ENCODE data around the gene POPDC2. TPM values are rescaled to one million over a fixed set of nuclear protein-coding genes. Genes with fewer than 3 reads are reported as not detected.
"Not testable (repeated sequence)": the region's sequence is repeated elsewhere in the genome, so short reads cannot be mapped to it uniquely, and the experiment has no call there.

POPDC2 gene
- total RNA-seq, 1 donor from 2014 or later = 13.6 TPM

DNA sequence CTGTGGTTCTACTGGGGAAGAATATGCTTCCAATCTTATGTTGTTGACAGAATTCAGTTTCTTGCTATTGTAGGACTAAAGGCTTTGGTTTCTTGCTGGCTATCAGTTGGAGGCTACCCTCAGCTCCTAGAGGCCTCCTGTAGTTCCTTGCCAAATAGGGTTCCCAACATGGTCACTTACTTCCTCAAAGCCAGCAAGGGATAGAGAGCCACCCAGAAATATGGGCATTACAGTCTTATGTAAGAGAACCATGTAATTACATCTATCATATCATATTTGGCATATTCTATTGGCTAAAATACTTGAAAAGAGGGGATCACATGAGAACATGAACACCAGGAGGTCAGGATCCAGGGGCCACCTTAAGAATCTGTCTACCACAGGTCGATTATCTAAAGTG, 23.0 kb upstream of the POPDC2 start:
- Histone ChIP-seq H3K4me3 (ENCODE audit: low read length in 3 of 3) (no peak overlapping the region), H3K9ac (ENCODE audit: low read depth in 1 of 3, low read length in 3 of 3) (no peak overlapping the region), H3K36me3 (ENCODE audit: control insufficient read depth in 3 of 3, insufficient read depth in 3 of 3, low read length in 3 of 3) (no peaks in the 10 kb centered on the region), H3K4me1 (ENCODE audit: control insufficient read depth in 3 of 3, insufficient read depth in 3 of 3, low read length in 3 of 3) (no peaks in the 10 kb centered on the region), H3K27me3 (ENCODE audit: control insufficient read depth in 3 of 3, insufficient read depth in 3 of 3, low read length in 3 of 3) (no peaks in the 10 kb centered on the region), H3K27ac (ENCODE audit: low read depth, low read length) (no peak overlapping the region), H3K9me3 (ENCODE audit: control insufficient read depth in 3 of 3, low read length in 3 of 3) (no peaks in the 10 kb centered on the region)

DNA sequence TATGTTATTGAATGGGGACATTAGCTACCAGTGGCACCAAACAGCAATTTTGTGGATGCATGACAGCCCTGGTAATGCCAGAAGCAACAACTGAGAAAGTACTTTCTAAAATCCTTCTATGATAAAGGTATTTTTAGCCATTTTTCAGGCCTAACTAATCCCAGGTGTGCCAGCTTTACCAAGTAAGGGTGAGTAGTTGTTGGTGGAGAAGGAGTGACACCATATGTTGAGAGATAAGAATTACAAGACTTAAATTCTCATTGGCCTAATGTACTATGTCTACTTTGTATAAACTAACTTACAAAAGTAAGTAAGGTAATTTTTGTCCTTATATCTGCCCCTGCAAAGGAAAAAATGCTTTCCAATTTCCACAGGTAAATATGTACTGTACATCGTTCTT, 20.9 kb upstream of the POPDC2 start:
- no peak overlapping the region for H3K27ac ChIP-seq (ENCODE audit: low read depth, low read length)

DNA sequence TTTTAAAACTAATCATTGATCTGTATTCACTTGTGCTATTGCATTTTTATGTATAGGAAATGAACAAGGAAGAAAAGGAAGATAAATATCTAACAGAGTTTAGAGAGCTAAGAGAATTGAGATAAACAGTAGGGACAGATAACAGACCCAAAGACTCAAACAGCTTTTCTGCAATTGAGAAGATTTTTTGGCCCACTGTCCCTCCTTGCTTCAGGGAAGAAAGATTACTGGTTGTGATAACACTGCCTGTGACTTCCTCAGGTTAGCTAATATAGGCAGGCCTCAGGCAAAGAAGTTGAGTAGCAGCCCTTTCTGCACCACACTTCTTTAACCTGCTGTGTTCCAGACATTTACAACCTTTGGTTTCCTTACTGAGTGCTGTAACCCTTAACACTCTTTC, 19.5 kb upstream of the POPDC2 start:
- no peaks in the 10 kb centered on the region for H3K27me3 ChIP-seq (ENCODE audit: control insufficient read depth in 3 of 3, insufficient read depth in 3 of 3, low read length in 3 of 3)
- no peak overlapping the region for H3K27ac ChIP-seq (ENCODE audit: low read depth, low read length)
- H3K4me1 ChIP-seq (ENCODE audit: control insufficient read depth in 3 of 3, insufficient read depth in 3 of 3, low read length in 3 of 3) = peaks cover 9 to 15% (median 12%) of the 10 kb centered on the region in 3 donors
- no peaks in the 10 kb centered on the region for H3K9me3 ChIP-seq (ENCODE audit: control insufficient read depth in 3 of 3, low read length in 3 of 3)
- H3K4me3 ChIP-seq (ENCODE audit: low read length in 3 of 3) = no peak overlapping the region
- H3K36me3 ChIP-seq (ENCODE audit: control insufficient read depth in 3 of 3, insufficient read depth in 3 of 3, low read length in 3 of 3) = peaks cover 0 to 4% (median 2%) of the 10 kb centered on the region in 3 donors
- no peak overlapping the region for H3K9ac ChIP-seq (ENCODE audit: low read depth in 1 of 3, low read length in 3 of 3)

More for the DNA sequence above, 20.9 kb upstream of the POPDC2 start:
- Histone ChIP-seq H3K36me3 (ENCODE audit: control insufficient read depth in 3 of 3, insufficient read depth in 3 of 3, low read length in 3 of 3) (no peaks in the 10 kb centered on the region), H3K4me3 (ENCODE audit: low read length in 3 of 3) (no peak overlapping the region), H3K9ac (ENCODE audit: low read depth in 1 of 3, low read length in 3 of 3) (no peak overlapping the region), H3K27me3 (ENCODE audit: control insufficient read depth in 3 of 3, insufficient read depth in 3 of 3, low read length in 3 of 3) (no peaks in the 10 kb centered on the region), H3K9me3 (ENCODE audit: control insufficient read depth in 3 of 3, low read length in 3 of 3) (no peaks in the 10 kb centered on the region), H3K4me1 (ENCODE audit: control insufficient read depth in 3 of 3, insufficient read depth in 3 of 3, low read length in 3 of 3) (peaks cover under 1 to 7% (median 4%) of the 10 kb centered on the region in 3 donors)

DNA sequence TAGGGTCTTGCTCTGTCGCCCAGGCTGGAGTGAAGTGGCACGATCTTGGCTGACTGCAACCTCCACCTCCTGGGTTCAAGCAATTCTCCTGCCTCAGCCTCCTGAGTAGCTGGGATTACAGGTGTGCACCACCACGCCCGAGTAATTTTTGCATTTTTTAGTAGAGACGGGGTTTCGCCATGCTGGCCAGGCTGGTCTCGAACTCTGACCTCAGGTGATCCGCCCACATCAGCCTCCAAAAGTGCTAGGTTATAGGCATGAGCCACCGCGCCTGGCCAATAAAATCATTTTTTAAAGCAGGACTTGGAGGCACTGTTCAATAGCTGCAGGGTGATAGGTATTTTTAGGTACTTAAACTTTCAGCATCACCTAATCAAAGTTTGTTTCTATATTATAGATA, 17.8 kb upstream of the POPDC2 start:
- H3K4me1 ChIP-seq (ENCODE audit: control insufficient read depth in 3 of 3, insufficient read depth in 3 of 3, low read length in 3 of 3) = peaks cover 9 to 15% (median 12%) of the 10 kb centered on the region in 3 donors
- peaks cover 7 to 14% (median 13%) of the 10 kb centered on the region in 3 donors for H3K36me3 ChIP-seq (ENCODE audit: control insufficient read depth in 3 of 3, insufficient read depth in 3 of 3, low read length in 3 of 3)
- not testable (repeated sequence) for H3K9ac ChIP-seq (ENCODE audit: low read depth in 1 of 3, low read length in 3 of 3); H3K9me3 ChIP-seq (ENCODE audit: control insufficient read depth in 3 of 3, low read length in 3 of 3); H3K27ac ChIP-seq (ENCODE audit: low read depth, low read length); H3K27me3 ChIP-seq (ENCODE audit: control insufficient read depth in 3 of 3, insufficient read depth in 3 of 3, low read length in 3 of 3); H3K4me3 ChIP-seq (ENCODE audit: low read length in 3 of 3)

DNA sequence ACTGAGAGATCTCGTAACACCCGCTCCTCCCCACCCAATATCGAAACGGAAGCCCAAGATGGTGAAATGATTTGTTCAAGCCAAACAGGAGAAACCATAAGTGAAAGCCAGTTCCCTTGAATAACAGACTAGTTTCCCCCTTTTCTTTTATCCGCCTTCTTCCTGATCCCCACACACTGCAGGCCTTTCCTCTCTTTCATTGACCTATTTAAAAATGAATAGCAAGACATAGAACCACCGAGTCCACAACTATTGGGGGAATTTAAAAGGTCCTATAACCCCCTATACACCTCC, 17.2 kb upstream of the POPDC2 start:
- Histone ChIP-seq H3K4me3 (ENCODE audit: low read length in 3 of 3) (peak overlapping the region; percentile 82 to 98 (median 89)), H3K4me1 (ENCODE audit: control insufficient read depth in 3 of 3, insufficient read depth in 3 of 3, low read length in 3 of 3) (peaks cover 9 to 15% (median 12%) of the 10 kb centered on the region in 3 donors)

DNA sequence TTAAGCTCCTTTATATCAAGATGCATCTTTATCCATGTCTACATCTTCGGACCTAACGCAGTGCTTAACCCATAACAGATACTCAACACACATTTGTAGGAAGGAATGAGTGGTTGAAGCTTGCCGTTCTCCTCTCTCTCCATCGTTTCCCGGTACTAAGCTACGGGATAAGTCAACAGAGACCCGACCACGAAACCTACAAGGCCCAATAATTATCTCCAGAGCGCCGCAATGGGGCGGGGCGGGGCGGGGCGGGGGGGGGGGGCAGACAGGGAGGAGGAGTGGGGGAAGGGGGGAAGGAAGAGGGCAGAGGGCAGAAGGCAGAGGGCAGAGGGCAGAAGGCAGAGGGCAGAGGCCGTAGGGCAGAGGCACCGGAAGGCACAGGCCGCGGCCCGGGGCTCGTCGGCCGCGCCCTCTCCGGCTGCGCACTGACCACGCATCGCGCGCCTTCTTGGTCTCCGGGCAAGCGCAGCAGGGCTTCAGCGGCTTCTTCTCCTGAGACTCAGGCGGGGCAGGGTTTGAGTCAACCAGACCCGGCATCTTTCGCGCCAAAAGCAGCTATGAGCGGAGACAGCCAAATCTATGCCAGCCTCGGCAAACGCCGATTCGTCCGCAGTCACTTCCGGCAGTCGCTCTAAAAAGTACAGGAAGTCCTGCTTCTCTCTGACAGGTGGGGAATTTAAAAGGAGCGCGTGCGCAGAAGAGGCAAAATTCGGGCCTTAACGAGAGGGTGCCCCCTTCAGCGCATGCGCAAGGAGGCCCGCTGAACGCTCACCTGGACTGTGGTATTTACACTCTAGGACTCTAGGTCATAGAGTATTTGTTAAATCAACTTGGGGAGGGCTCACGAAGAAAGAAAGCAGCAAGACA, 16.6 kb upstream of the POPDC2 start, which contains the start of gene COX17:
Gene COX17, minus strand, starts transcription at position 636 of the 870 bp plus-strand sequence. Its CDS starts 96 bp downstream, at position 540.
- H3K9me3 ChIP-seq (ENCODE audit: control insufficient read depth in 3 of 3, low read length in 3 of 3) = no peaks in the 10 kb centered on the region
- H3K4me3 ChIP-seq (ENCODE audit: low read length in 3 of 3) = peak within 1 kb of the TSS; percentile 82 to 98 (median 89)
- H3K9ac ChIP-seq (ENCODE audit: low read depth in 1 of 3, low read length in 3 of 3) = peak within 1 kb of the TSS; percentile 82 to 88 (median 84)
- peaks cover 9 to 15% (median 12%) of the 10 kb centered on the region in 3 donors for H3K4me1 ChIP-seq (ENCODE audit: control insufficient read depth in 3 of 3, insufficient read depth in 3 of 3, low read length in 3 of 3)
- peak within 1 kb of the TSS; percentile 89 for H3K27ac ChIP-seq (ENCODE audit: low read depth, low read length)
- H3K36me3 ChIP-seq (ENCODE audit: control insufficient read depth in 3 of 3, insufficient read depth in 3 of 3, low read length in 3 of 3) = peaks cover 7 to 24% (median 22%) of the 10 kb centered on the region in 3 donors
- no peaks in the 10 kb centered on the region for H3K27me3 ChIP-seq (ENCODE audit: control insufficient read depth in 3 of 3, insufficient read depth in 3 of 3, low read length in 3 of 3)

More for the DNA sequence above, 17.2 kb upstream of the POPDC2 start:
- Histone ChIP-seq H3K27ac (ENCODE audit: low read depth, low read length) (peak overlapping the region; percentile 89), H3K9ac (ENCODE audit: low read depth in 1 of 3, low read length in 3 of 3) (peak overlapping the region; percentile 66 to 88 (median 84)), H3K9me3 (ENCODE audit: control insufficient read depth in 3 of 3, low read length in 3 of 3) (no peaks in the 10 kb centered on the region), H3K27me3 (ENCODE audit: control insufficient read depth in 3 of 3, insufficient read depth in 3 of 3, low read length in 3 of 3) (no peaks in the 10 kb centered on the region), H3K36me3 (ENCODE audit: control insufficient read depth in 3 of 3, insufficient read depth in 3 of 3, low read length in 3 of 3) (peaks cover 7 to 20% (median 20%) of the 10 kb centered on the region in 3 donors)

DNA sequence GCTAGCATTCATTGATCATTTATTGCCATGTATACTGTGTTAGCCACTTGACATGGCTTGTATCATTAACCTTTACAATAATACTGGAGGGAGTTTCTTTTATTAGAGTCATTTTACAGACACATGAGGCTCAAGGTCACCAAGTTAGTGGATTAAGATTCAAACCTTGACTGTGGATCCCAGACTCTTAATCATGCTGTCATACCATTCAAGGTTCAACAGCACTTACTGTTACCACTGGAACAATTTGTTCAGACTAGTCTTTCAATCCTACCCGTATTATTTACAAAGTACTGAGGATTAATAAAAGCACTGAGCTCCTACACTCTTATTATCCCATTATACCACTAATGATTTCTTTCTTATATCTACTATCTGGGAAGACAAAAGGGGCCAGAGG, 15.6 kb upstream of the POPDC2 start:
- H3K9ac ChIP-seq (ENCODE audit: low read depth in 1 of 3, low read length in 3 of 3) = peak overlapping the region in 2 of 3 donors; percentile 54 to 63
- no peaks in the 10 kb centered on the region for H3K27me3 ChIP-seq (ENCODE audit: control insufficient read depth in 3 of 3, insufficient read depth in 3 of 3, low read length in 3 of 3)
- peak overlapping the region; percentile 55 to 98 (median 82) for H3K4me3 ChIP-seq (ENCODE audit: low read length in 3 of 3)
- H3K27ac ChIP-seq (ENCODE audit: low read depth, low read length) = peak overlapping the region; percentile 89
- H3K9me3 ChIP-seq (ENCODE audit: control insufficient read depth in 3 of 3, low read length in 3 of 3) = no peaks in the 10 kb centered on the region
- peaks cover 10 to 31% (median 31%) of the 10 kb centered on the region in 3 donors for H3K36me3 ChIP-seq (ENCODE audit: control insufficient read depth in 3 of 3, insufficient read depth in 3 of 3, low read length in 3 of 3)
- peaks cover 9 to 15% (median 12%) of the 10 kb centered on the region in 3 donors for H3K4me1 ChIP-seq (ENCODE audit: control insufficient read depth in 3 of 3, insufficient read depth in 3 of 3, low read length in 3 of 3)

DNA sequence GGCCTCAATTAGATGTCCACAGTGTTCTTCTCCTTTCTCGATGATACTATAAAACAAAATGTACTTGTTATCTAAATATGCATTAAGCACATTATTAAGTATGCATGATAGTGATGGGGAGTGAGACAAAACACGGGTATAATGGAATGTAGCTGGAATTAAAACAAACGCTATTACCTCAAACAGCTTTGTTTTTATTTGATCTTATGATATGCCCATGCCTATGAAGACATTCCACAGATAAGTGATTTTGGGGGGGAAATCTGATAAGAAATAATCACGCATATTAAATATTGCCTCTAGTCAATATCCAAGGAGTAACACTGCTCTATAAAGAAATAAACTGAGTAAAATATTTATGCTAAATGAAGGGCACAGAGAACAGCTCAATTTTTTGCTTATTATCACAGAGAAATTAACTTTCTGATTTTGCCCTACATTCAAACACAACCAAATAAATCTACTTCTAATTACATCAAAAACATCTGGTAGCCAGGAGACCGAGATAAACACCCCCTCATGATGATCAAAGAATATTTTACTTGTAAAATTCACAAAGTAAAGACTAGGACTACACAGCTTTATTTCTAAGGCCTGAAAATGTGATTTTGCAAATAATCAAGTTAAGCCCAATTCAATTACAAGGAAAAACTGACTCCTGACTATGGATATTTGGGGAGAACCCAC, 14.9 kb upstream of the POPDC2 start:
- Histone ChIP-seq H3K9me3 (ENCODE audit: control insufficient read depth in 3 of 3, low read length in 3 of 3) (no peaks in the 10 kb centered on the region), H3K36me3 (ENCODE audit: control insufficient read depth in 3 of 3, insufficient read depth in 3 of 3, low read length in 3 of 3) (peaks cover 10 to 38% (median 31%) of the 10 kb centered on the region in 3 donors), H3K4me3 (ENCODE audit: low read length in 3 of 3) (peak overlapping the region; percentile 55 to 98 (median 82)), H3K27ac (ENCODE audit: low read depth, low read length) (peak overlapping the region; percentile 89), H3K9ac (ENCODE audit: low read depth in 1 of 3, low read length in 3 of 3) (peak overlapping the region in 1 of 3 donors; percentile 17), H3K27me3 (ENCODE audit: control insufficient read depth in 3 of 3, insufficient read depth in 3 of 3, low read length in 3 of 3) (no peaks in the 10 kb centered on the region), H3K4me1 (ENCODE audit: control insufficient read depth in 3 of 3, insufficient read depth in 3 of 3, low read length in 3 of 3) (peaks cover 9 to 15% (median 12%) of the 10 kb centered on the region in 3 donors)

DNA sequence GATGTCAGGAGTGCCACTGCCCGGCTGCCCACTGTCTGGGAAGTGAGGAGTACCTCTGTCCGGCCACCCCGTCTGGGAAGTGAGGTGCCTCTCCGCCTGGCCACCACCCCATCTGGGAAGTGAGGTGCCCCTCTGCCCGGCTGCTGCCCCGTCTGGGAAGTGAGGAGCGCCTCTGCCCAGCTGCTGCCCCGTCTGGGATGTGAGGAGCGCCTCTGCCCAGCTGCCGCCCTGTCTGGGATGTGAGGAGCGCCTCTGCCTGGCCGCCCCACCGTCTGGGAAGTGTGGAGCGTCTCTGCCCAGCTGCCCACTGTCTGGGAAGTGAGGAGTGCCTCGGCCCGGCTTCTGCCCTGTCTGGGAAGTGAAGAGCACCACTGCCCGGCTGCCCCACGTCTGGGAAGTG, 13.5 kb upstream of the POPDC2 start:
- Histone ChIP-seq H3K4me1 (ENCODE audit: control insufficient read depth in 3 of 3, insufficient read depth in 3 of 3, low read length in 3 of 3) (peaks cover 12 to 20% (median 15%) of the 10 kb centered on the region in 3 donors), H3K27ac (ENCODE audit: low read depth, low read length) (no peak overlapping the region), H3K27me3 (ENCODE audit: control insufficient read depth in 3 of 3, insufficient read depth in 3 of 3, low read length in 3 of 3) (no peaks in the 10 kb centered on the region), H3K4me3 (ENCODE audit: low read length in 3 of 3) (no peak overlapping the region), H3K9me3 (ENCODE audit: control insufficient read depth in 3 of 3, low read length in 3 of 3) (no peaks in the 10 kb centered on the region), H3K36me3 (ENCODE audit: control insufficient read depth in 3 of 3, insufficient read depth in 3 of 3, low read length in 3 of 3) (peaks cover 10 to 38% (median 34%) of the 10 kb centered on the region in 3 donors), H3K9ac (ENCODE audit: low read depth in 1 of 3, low read length in 3 of 3) (no peak overlapping the region)

DNA sequence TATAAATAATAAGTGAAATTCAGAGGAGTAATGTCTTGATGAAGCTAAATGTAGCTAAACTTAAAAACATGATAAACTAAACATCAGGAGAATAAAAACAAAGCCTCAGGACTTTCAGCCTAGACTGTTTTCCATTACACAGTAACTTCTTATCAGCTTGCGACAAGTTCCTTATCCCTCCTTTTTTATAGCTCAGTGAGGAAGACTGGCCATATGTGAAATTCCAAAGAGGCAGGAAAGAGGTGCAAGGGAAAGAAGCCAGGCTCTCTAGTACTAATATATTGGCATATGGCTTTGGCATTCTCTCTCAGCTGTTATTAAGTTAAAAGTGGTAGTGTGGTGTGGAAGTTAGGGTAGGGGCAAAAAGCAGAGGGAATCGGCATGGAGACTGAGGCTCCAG, 12.4 kb upstream of the POPDC2 start:
- Histone ChIP-seq H3K27me3 (ENCODE audit: control insufficient read depth in 3 of 3, insufficient read depth in 3 of 3, low read length in 3 of 3) (no peaks in the 10 kb centered on the region), H3K9ac (ENCODE audit: low read depth in 1 of 3, low read length in 3 of 3) (no peak overlapping the region), H3K36me3 (ENCODE audit: control insufficient read depth in 3 of 3, insufficient read depth in 3 of 3, low read length in 3 of 3) (peaks cover 10 to 44% (median 38%) of the 10 kb centered on the region in 3 donors), H3K9me3 (ENCODE audit: control insufficient read depth in 3 of 3, low read length in 3 of 3) (no peaks in the 10 kb centered on the region), H3K4me1 (ENCODE audit: control insufficient read depth in 3 of 3, insufficient read depth in 3 of 3, low read length in 3 of 3) (peaks cover 12 to 19% (median 15%) of the 10 kb centered on the region in 3 donors), H3K4me3 (ENCODE audit: low read length in 3 of 3) (no peak overlapping the region), H3K27ac (ENCODE audit: low read depth, low read length) (no peak overlapping the region)

Measured in skeletal muscle tissue (tissue), 4 donors.